GM12878 (cell line): ENCODE data around the gene RAP1A. TPM values are rescaled to one million over a fixed set of nuclear protein-coding genes. Genes with fewer than 3 reads are reported as not detected.

Experiments
- ATAC-seq: fragments of 200-7000 bp; cut with Tn5 transposase; 3 replicates; pipeline ENCODE4 v1.9.1; 2020; ENCODE audit warnings: mild to moderate bottlenecking, moderate library complexity
- BruUV-seq: library from RNA; stranded (reverse); fragments of 400-500 nt; replicated peaks from 2 replicates; lab custom pipeline; 2021; lab: Mats Ljungman, UMichigan
- CTCF ChIA-PET: fragments of 300-600 bp; sonication (Branson Sonifier 250); formaldehyde crosslinking; extraction: SDS; loops from one replicate; lab custom pipeline; 2021; ENCODE audit warnings: inconsistent platforms; lab: Yijun Ruan, JAX
- POLR2A ChIA-PET: fragments of 350-600 bp; formaldehyde crosslinking; extraction: SDS; loops from one replicate; lab custom pipeline; 2021; ENCODE audit warnings: inconsistent platforms; lab: Charles Lee
- RAD21 ChIA-PET: fragments of 300-600 bp; sonication (Branson Sonifier 250); formaldehyde crosslinking; loops from one replicate; lab custom pipeline; 2023; ENCODE audit warnings: antibody characterized with exemption; ENCODE audit not compliant: unreplicated experiment; lab: Charles Lee
- SMC1A ChIA-PET: fragments of 300-600 bp; sonication (Branson Sonifier 250); formaldehyde crosslinking; loops from one replicate; lab custom pipeline; 2023; ENCODE audit not compliant: unreplicated experiment, uncharacterized antibody; lab: Charles Lee
- DNase-seq: peaks from one replicate; pipeline ENCODE4 v3.0.0-alpha.2; 2011; ENCODE audit warnings: low read depth, low spot score
- FAIRE-seq: peaks from 3 replicates; lab custom pipeline; 2011; peaks lifted over from hg19 to GRCh38; lab: Jason Lieb, UNC
- H2AFZ ChIP-seq: 2 replicates; pipeline ENCODE4 v1.6.0; 2011; ENCODE audit warnings: low read depth, low read length, control low read depth; ENCODE audit not compliant: control insufficient read depth
- H3K27ac ChIP-seq: 2 replicates; pipeline ENCODE4 v1.5.1; 2011; ENCODE audit warnings: control low read depth; ENCODE audit not compliant: control insufficient read depth, insufficient read depth
- H3K27me3 ChIP-seq, 2 experiments: replicated peaks in 1 of 2; 2 replicates each; pipeline versions ENCODE4 v1.6.0 to v1.6.1; 2011; ENCODE audit warnings: low read length in 1 of 2; ENCODE audit not compliant: control insufficient read depth in 2 of 2, insufficient read depth in 2 of 2
- H3K36me3 ChIP-seq, 2 experiments: 2 replicates each; pipeline ENCODE4 v1.5.1; 2011; ENCODE audit warnings: low read length in 1 of 2; ENCODE audit not compliant: control insufficient read depth in 2 of 2, insufficient read depth in 2 of 2
- H3K4me1 ChIP-seq: 2 replicates; pipeline ENCODE4 v1.6.1; 2011; ENCODE audit warnings: mild to moderate bottlenecking, low read length, moderate library complexity, mixed read lengths; ENCODE audit not compliant: control insufficient read depth, insufficient read depth
- H3K4me2 ChIP-seq: 2 replicates; pipeline ENCODE4 v1.6.0; 2011; ENCODE audit warnings: control low read depth; ENCODE audit not compliant: control insufficient read depth, insufficient read depth
- H3K4me3 ChIP-seq: fragments of 200-600 bp; sonication (generic); 2 replicates; pipeline ENCODE4 v1.5.1; 2016
- H3K79me2 ChIP-seq: 2 replicates; pipeline ENCODE4 v1.6.0; 2011; ENCODE audit warnings: low read length; ENCODE audit not compliant: control insufficient read depth, insufficient read depth
- H3K9ac ChIP-seq: 2 replicates; pipeline ENCODE4 v1.8.0; 2011; ENCODE audit warnings: low read length, control low read depth, mixed read lengths; ENCODE audit not compliant: control insufficient read depth, insufficient read depth
- H3K9me3 ChIP-seq: replicated peaks from 3 replicates; pipeline ENCODE4 v1.5.1; 2011; ENCODE audit warnings: mild to moderate bottlenecking, low read length; ENCODE audit not compliant: control insufficient read depth, insufficient read depth
- H4K20me1 ChIP-seq: 2 replicates; pipeline ENCODE4 v1.6.0; 2011; ENCODE audit not compliant: control insufficient read depth, insufficient read depth
- CHD2 ChIP-seq: IDR thresholded peaks from 2 replicates; pipeline ENCODE4 v1.6.1; 2011; ENCODE audit warnings: low read depth, low read length, improper control_type of control experiment, borderline replicate concordance
- DPF2 ChIP-seq: fragments of 450-650 bp; IDR thresholded peaks from 2 replicates; pipeline ENCODE4 v1.6.1; 2017; ENCODE audit warnings: mild to moderate bottlenecking
- EZH2 ChIP-seq: IDR thresholded peaks from 2 replicates; pipeline ENCODE4 v1.6.1; 2012; ENCODE audit warnings: low read depth, mild to moderate bottlenecking, control low read depth, inconsistent platforms, low read length, borderline replicate concordance; ENCODE audit not compliant: control insufficient read depth
- FOXK2 ChIP-seq: fragments of 450-650 bp; IDR thresholded peaks from 2 replicates; pipeline ENCODE4 v1.6.1; 2017; ENCODE audit warnings: mild to moderate bottlenecking, moderate library complexity
- IKZF2 ChIP-seq, 2 experiments: fragments of 450-650 bp; IDR thresholded peaks; 2 replicates each; pipeline ENCODE4 v1.6.1; 2017; ENCODE audit warnings: mild to moderate bottlenecking in 2 of 2, moderate library complexity in 2 of 2
- MLLT1 ChIP-seq: fragments of 450-650 bp; IDR thresholded peaks from 2 replicates; pipeline ENCODE4 v1.6.1; 2016; ENCODE audit warnings: mild to moderate bottlenecking
- MYC ChIP-seq: IDR thresholded peaks from 2 replicates; pipeline ENCODE4 v1.6.1; 2011; ENCODE audit warnings: mild to moderate bottlenecking, low read length, moderate library complexity, inconsistent platforms; ENCODE audit not compliant: insufficient read depth, insufficient replicate concordance, insufficient read length, severe bottlenecking
- NFYB ChIP-seq: IDR thresholded peaks from 2 replicates; pipeline ENCODE4 v1.6.1; 2011; ENCODE audit warnings: low read depth, mild to moderate bottlenecking, low read length, improper control_type of control experiment, moderate library complexity; ENCODE audit not compliant: insufficient read depth
- PKNOX1 ChIP-seq: fragments of 450-650 bp; IDR thresholded peaks from 2 replicates; pipeline ENCODE4 v1.6.1; 2016; ENCODE audit warnings: mild to moderate bottlenecking
- POU2F2 ChIP-seq: IDR thresholded peaks from 3 replicates; pipeline ENCODE4 v1.6.1; 2011; ENCODE audit warnings: low read depth, mild to moderate bottlenecking, low read length, borderline replicate concordance
- RAD21 ChIP-seq: IDR thresholded peaks from 2 replicates; pipeline ENCODE4 v1.6.1; 2011; ENCODE audit warnings: mild to moderate bottlenecking, low read depth, low read length, moderate library complexity; ENCODE audit not compliant: insufficient read depth
- RUNX3 ChIP-seq: IDR thresholded peaks from 2 replicates; pipeline ENCODE4 v1.6.1; 2012; ENCODE audit warnings: low read length, inconsistent platforms
- ZBTB11 ChIP-seq: fragments of 450-650 bp; formaldehyde crosslinking; IDR thresholded peaks from 2 replicates; pipeline ENCODE4 v1.5.0; 2022; ENCODE audit warnings: mild to moderate bottlenecking, missing genetic modification characterization
- ZNF24 ChIP-seq: fragments of 450-650 bp; IDR thresholded peaks from 2 replicates; pipeline ENCODE4 v1.6.1; 2017; ENCODE audit warnings: antibody characterized with exemption, mild to moderate bottlenecking
- WGBS: methylation state at CpG from one replicate; pipeline ENCODE4 v1.1.6; 2016; ENCODE audit warnings: low lambda C conversion rate; ENCODE audit not compliant: insufficient replicate concordance, insufficient coverage; ENCODE audit errors: missing lambda C conversion rate; 5-methylcytosine and 5-hydroxymethylcytosine counted together
- in situ Hi-C: fragments of 300-500 bp; cut with MboI; formaldehyde crosslinking; loops from 9 replicates; pipeline ENCODE4 v1.14.3; 2018; ENCODE audit warnings: mixed read lengths
- intact Hi-C: fragments of 100-400 bp; cut with micrococcal nuclease; formaldehyde crosslinking; loops from one replicate; pipeline ENCODE4 v1.14.2; 2022; ENCODE audit not compliant: unreplicated experiment
- polyA plus RNA-seq, 11 experiments: library from polyadenylated mRNA; depleted of rRNA in 4 of 11; unstranded in 6 of 11; stranded (reverse) in 5 of 11; fragments of >200 nt; fragmentation: Nextera tagmentation in 4 of 11; fragmentation: Illumina TruSeq in 1 of 11; extraction: Ambion mirVana in 4 of 11; extraction: Trizol in 1 of 11; gene quantifications; 1 replicate in 1 of 11; 2 replicates in 10 of 11; pipeline versions ENCODE4 v1.2.1 to v1.2.3, GENCODE V29; 2011 to 2016; ENCODE audit warnings: inconsistent platforms in 2 of 11, missing spikeins in 2 of 11, low read depth in 1 of 11
- total RNA-seq, 4 experiments: library from RNA; depleted of rRNA in 3 of 4; stranded (reverse); fragments of >200 nt in 3 of 4; fragmentation: Illumina TruSeq in 1 of 4; extraction: Trizol in 1 of 4; gene quantifications; 2 replicates each; pipeline versions ENCODE4 v1.2.1 to v1.2.3, GENCODE V29; 2013 to 2021

Gene RAP1A
- total and polyA plus RNA-seq, 10 of the 15 experiments (the other 5 are each of a cell fraction or from before 2014, with no cell fraction given): 38.4 to 213 (median 86.0) TPM

DNA sequence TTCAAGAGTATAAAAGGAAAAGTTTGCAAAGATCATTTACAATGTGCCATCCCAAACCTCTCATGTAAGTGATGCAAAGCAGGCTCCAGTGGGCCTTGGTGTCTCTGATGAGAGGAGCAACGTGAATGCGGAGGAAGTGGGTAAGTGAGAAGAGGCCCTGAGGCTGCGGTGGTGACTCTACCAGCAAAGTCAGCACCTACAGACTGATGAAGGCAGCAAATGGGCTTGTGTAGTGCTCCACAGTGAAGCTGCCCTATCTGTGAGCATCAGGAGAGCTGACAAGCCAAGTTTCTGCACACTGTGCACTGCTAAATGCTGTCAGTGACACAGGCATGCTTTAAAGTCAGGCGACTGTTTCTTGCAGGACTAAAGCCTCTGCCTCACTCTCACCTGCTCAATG lies 15.6 kb upstream of the RAP1A start:
- Histone ChIP-seq H3K4me1 (peaks cover 54% of the 10 kb centered on the region), H3K9ac (peak overlapping the region; percentile 72), H3K27me3 (no peaks in the 10 kb centered on the region), H3K79me2 (peaks cover 11% of the 10 kb centered on the region), H3K9me3 (no peaks in the 10 kb centered on the region), H4K20me1 (no peaks in the 10 kb centered on the region), H3K27ac (peak overlapping the region; percentile 98), H3K36me3 (no peaks in the 10 kb centered on the region; a peak in 1 of 4 replicates), H3K4me2 (peak overlapping the region; percentile 80), H2AFZ (peak overlapping the region; percentile 85), H3K4me3 (no peak overlapping the region)
- no TSS peak for BruUV-seq
- peak; percentile 56 for ATAC-seq
- ChIA-PET RAD21 (interaction anchor here (1.0 to 8.4 kb wide), 14 partner anchors 10 to 385 kb away, joined by 3 to 120 read pairs (median 6); partner anchors contain the start of gene RAP1A), CTCF (interaction anchor here (0.8 to 9.9 kb wide), 9 partner anchors 12 to 150 kb away, joined by 3 to 143 read pairs (median 6); partner anchors contain the start of gene RAP1A), SMC1A (interaction anchor here (0.6 to 9.9 kb wide), 17 partner anchors 9 to 386 kb away, joined by 3 to 317 read pairs (median 6); partner anchors contain the start of genes DDX20 and RAP1A), POLR2A (interaction anchor here (1.0 to 9.9 kb wide), 7 partner anchors 8 to 96 kb away, joined by 3 to 242 read pairs (median 7); partner anchors contain the start of gene RAP1A)
- intact Hi-C loops: loop anchor here (5.0 to 10.0 kb wide), 3 partner anchors 402 to 1267 kb away; partner anchors contain the start of genes DENND2D and RBM15
- DNase-seq: no peak
- peak; percentile 7 for FAIRE-seq
- WGBS: 12% methylated on average over 4 of the region's 4 CpGs
- in situ Hi-C loops: no loop called here
- TF ChIP-seq ZBTB11 (CRISPR knock-in tag) (no peak), ZNF24 (no peak), DPF2 (no peak; the same call in 1 of the 2 replicates), IKZF2 (IDR thresholded peaks at IDR 0.05) (peak; percentile 37 to 40; a peak in 2 of 4 replicates), CHD2 (no peak), RAD21 (no peak), MYC (no peak), PKNOX1 (no peak), RUNX3 (peak; percentile 88), EZH2 (no peak), NFYB (no peak), POU2F2 (no peak; the same call in 2 of the 3 replicates), FOXK2 (no peak), MLLT1 (peak; percentile 70)
